Vagina (tissue), 2 donors: ENCODE data around the gene PRSS23.

Experiments used
- CTCF ChIP-seq, 3 experiments: fragments of 450-650 bp in 2 of 3; fragments of 200-600 bp in 1 of 3; sonication (generic) in 1 of 3; IDR thresholded peaks; one replicate each; pipeline ENCODE4 v1.5.1; 2017 to 2019; ENCODE audit warnings: antibody characterized with exemption in 3 of 3, mild to moderate bottlenecking in 2 of 3, moderate library complexity in 2 of 3
- POLR2AphosphoS5 ChIP-seq, 2 donors: sonication (generic); formaldehyde crosslinking; IDR thresholded peaks; one replicate each; pipeline ENCODE4 v1.9.0; 2017; ENCODE audit warnings: antibody characterized with exemption in 2 of 2, mild to moderate bottlenecking in 2 of 2, low read depth in 1 of 2; ENCODE audit not compliant: insufficient read depth in 1 of 2

GRCh38 chr11:86800076-86800959 lies at the start of gene PRSS23:
- TF ChIP-seq CTCF (IDR thresholded peaks at IDR 0.05) = no peak
- TF ChIP-seq POLR2AphosphoS5 (IDR thresholded peaks at IDR 0.05; ENCODE audit: insufficient read depth in 1 of 2, low read depth in 1 of 2) = no peak
